ENCODE results near the gene AXIN2.

AXIN2 gene

GRCh38 chr17:65584604-65585521 lies 23.4 kb upstream of the AXIN2 start:
- no peak for DNase-seq (ENCODE audit: low read depth)

GRCh38 chr17:65583921-65584603 lies 22.6 kb upstream of the AXIN2 start:
- no peak for DNase-seq (ENCODE audit: low read depth)

GRCh38 chr17:65576939-65577338 lies 15.5 kb upstream of the AXIN2 start:
- no peak for DNase-seq (ENCODE audit: low read depth)

DNA sequence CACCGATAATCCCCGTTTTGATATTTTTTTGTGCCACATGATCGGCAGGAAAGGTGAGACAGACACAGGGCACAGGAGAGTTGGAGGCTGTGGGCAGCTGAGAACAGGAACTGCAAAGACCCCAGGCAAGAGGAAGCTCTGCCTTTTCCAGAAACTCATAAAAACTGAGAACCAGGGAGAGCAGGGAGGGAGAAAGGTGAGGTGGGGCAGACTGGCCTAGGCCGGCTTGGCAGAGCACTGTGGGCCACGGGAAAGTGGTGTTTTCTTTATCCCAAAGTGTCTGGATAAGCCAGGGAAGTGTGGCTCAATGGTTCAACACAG lies 11.8 kb upstream of the AXIN2 start:
- DNase-seq (ENCODE audit: low read depth) = no peak

DNA sequence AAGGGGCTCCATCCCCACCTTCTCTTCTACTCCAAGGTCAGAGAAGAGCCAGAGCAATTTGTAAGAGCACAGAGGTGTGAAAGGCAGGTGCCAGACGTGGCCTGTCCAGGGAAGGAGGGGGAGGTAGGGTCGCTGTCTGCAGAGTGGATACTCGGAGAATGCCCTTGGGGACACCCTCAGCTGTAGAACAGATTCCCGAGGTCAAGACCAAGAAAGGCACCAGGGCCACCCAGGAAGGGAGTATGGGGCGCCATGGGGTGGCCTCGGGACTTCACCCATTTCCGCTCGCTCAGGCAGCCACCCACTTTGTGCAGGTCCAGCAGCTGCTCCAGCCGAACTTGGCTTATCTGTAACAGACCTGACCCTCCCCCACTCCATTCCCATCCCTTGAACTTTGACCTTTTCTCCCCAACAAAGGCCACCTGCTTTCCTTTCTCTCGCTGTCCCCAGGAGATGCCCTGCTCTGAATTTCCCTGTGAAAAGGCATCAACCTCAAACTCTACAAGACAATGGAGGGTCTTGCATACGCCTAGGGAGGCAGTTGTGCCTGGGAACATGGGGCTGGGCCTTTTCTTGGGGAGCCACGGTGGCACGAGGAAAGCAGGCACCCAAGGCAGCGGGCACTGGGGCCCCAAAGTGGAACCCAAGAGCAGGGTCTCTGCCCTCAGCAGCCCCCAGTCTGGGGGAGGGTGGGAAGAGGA lies 11.3 kb upstream of the AXIN2 start:
- no peak for DNase-seq (ENCODE audit: low read depth)

DNA sequence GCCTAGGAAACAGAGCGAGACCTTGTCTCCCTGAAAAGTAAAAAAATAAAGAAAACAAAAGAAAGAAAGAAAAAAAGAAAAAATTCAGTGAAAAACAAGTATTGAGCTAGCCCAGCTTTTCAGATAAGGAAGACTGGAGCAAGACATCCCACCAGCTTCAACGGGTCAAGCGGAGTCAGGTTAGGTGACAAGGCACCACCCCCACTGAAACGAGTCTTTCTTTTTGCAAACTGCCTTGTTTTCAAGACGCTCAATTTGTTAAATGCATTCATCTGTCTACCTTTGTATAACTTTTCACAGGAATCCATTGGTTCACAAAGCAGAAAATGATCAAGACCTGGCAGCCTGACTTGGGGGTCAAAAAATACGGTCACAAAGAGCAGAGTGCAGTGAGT lies 10.7 kb upstream of the AXIN2 start:
- no peak for DNase-seq (ENCODE audit: low read depth)

GRCh38 chr17:65568918-65569317 lies 7.5 kb upstream of the AXIN2 start:
- no peak for DNase-seq (ENCODE audit: low read depth)

- no peak for DNase-seq (ENCODE audit: low read depth)
Measured at GRCh38 chr17:65567566-65567965, 6.1 kb upstream of the AXIN2 start.

- no peak for DNase-seq (ENCODE audit: low read depth)
Measured at GRCh38 chr17:65565559-65565958, 4.1 kb upstream of the AXIN2 start.

DNA sequence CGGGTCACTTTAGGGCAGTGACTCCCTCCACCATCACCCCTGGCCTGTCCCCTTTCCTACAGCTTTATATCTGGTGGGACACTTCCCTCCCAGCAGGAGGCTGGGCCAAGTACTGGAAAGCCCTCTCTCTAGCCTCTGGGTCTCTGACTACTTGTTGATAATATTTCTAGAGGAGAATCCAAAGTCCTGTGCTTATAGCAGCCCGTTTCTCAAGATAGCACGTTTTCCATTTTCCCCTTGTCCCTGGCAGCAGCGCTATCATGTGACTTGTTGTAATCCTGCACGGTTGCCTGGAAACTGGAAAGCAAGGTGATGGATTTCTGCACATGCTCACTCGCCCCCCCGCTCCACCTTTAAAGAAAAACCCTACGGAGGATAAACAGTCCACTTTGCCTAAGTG lies 3.3 kb upstream of the AXIN2 start:
- DNase-seq (ENCODE audit: low read depth) = no peak

DNA sequence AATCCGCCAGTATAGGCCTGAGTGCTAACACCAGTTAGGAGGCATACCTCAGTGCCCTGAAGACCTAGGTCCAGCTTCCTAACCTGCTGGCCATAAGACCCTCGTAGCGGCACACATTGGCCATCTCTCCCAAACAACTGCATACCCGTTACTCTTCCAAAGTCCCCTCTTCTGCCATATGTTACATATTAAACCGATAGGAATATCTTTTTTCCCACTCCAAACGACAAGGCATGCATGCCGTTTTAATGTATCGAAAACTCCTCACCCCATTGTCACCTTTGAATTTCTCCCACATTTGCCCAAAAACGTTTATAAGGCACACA lies 721 bp upstream of the AXIN2 start:
- no peak for DNase-seq (ENCODE audit: low read depth)

GRCh38 chr17:65560628-65561451 lies 608 bp downstream of the AXIN2 start:
- peak; percentile 67 for DNase-seq (ENCODE audit: low read depth)

DNA sequence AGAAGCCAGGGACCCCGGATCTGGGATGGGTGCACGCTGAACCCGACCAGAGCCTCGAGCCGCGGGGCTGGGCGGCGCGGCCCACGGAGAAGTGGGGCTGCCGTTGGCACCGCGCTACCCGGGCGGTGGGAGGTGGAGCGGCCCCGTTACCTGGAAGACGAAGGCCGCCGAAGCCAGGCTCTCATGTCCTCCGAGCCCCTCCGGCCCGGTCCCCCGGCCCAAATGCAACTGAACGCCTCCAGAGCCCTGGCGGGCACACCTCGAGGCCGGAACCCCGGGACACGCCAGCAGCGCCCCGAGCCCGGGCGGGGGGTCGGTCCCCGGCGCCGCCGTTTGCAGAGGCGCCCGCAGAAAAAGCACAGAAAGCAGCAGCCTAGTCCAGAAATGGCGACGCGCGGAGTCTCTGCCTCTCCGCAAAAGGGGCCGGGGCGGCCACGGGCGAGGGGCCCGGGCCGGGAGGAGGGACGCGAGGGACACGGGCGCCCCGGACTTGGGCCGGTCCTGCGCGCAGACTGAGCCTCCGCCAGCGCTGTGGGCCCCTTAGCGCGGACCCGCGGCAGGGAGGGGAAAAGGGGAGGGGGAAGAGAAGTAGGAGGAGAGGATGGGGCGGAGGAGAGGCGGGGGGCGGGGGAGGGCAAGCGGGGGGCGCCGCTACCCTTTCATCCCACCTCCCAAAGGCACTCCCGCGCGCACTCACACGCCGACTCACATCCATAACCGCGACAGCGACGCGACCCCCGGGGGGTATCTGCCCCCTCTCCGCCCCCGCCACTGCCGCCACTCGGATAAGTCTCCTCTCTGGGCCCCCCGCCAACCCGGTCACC lies 1.4 kb downstream of the AXIN2 start:
- no peak for DNase-seq (ENCODE audit: low read depth)

- no peak for DNase-seq (ENCODE audit: low read depth)
Measured at GRCh38 chr17:65559461-65559803, 2.0 kb downstream of the AXIN2 start.

- no peak for DNase-seq (ENCODE audit: low read depth)
Measured at GRCh38 chr17:65558683-65559460, 2.6 kb downstream of the AXIN2 start.

- DNase-seq (ENCODE audit: low read depth) = no peak
Measured at GRCh38 chr17:65558311-65558682, 3.2 kb downstream of the AXIN2 start.

GRCh38 chr17:65557349-65558310 lies 3.8 kb downstream of the AXIN2 start:
- DNase-seq (ENCODE audit: low read depth) = no peak

DNA sequence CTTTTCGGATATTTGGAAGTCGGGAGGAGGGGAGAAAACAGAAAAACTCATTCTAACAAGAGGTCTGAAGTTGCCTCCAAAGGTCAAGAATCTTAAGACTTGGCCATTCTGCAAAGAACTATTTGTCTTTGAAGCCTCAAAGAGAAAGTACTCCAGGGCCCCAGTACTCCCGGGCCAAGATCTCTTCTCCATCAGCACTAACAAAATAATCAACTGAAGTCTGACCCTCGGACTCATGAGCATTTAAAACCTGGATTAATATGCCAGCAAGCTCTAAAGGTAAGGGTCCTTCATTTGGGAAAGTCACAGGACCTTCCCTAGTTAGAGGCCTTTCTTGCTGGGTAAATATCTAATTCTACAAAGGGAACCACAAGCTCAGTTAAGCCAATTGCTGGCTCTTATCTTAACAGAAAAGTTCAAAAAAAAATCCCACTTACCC lies 4.5 kb downstream of the AXIN2 start:
- no peak for DNase-seq (ENCODE audit: low read depth)
